Activated CD4-positive, alpha-beta T cell treated with anti-CD3 and anti-CD28 coated beads, Interleukin-2, amount 50 U/mL, for 4 hours (primary cell): ENCODE data around the gene FSTL3.
"Not testable (repeated sequence)": the region's sequence is repeated elsewhere in the genome, so short reads cannot be mapped to it uniquely, and the experiment has no call there.

Experiments
- DNase-seq, 2 experiments: peaks; one replicate each; pipeline ENCODE4 v3.0.0-alpha.2; 2020

Gene FSTL3

DNA sequence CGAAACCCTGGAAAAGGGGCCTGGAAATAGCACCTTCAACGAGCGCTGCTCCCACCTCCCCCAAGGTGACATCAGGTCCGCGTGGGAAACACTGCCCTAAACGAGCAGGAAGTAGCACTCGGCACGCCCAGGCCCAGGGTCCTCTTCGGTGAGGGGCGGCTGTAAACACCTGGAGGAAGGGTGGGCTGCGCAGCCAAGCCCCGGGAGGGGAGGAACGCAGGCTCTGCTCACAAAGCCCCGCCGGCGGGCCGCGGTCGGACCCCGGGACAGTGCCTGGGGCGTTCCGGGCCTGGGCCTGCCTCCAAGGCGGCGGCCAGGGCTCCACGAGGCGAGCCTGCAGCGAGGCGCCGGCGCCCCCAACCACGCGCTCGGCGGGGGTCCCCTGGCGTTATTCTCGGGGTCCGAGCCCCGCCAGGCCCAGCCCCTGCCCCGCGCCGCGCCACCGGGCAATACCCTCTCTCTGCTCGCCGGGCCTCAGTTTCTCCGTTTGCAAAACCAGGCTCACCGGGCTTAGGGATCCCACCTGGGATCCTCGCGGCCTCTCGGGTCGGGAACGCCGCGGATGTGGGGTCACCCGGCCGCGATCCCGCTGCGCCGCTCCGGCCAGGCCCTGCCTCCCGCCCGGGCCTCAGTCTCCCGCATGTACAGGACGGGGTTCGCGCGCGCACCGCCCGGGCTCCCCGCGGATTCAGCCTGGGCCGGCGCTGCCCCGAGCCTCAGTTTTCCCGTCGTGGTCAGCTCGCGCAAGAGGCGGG is 13.8 kb upstream of the FSTL3 start:
- peak; percentile 70 to 71 for DNase-seq

DNA sequence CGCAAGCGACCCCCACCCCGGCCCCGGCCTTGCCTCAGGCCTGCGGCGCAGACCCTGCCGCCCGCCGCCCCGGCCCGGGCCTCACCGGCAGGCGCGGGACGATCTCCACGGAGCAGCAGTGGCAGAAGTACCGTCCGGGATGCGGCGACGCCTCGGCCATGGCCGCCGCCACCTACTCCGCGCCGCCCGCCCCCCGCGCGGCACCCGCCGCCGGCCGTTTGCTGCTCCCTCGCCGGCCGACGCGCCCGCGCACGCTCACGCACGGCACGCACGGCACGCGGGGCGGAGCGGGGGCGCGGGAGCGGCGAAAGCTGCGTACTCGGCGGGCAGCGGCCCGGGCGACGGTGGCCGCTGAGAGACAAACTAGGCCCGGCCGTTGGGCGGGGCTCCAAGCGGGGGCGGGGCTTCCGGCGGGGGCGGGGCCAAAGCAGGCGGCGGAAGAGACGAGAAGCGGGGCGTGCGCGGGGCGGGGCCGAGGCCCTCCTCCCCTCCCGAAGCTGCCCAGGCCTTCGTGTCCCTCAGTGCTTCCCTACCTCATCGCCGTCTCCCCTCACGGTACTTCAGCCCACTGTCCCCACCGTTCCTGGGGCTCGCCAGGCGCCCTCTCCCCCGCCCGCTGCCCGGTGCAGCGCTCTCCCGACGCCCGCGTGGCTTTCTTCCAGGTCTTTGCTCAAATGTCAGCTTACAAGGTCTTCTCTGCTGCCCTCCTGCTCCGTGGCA is 13.1 kb upstream of the FSTL3 start, which contains the start of gene RNF126:
RNF126 (minus strand) TSS at position 253 of the 720 bp plus-strand sequence; CDS start at position 160, 93 bp downstream.
- DNase-seq, result peak; percentile 96

GRCh38 chr19:663682-664117 is 12.5 kb upstream of the FSTL3 start:
- DNase-seq, result no peak

DNA sequence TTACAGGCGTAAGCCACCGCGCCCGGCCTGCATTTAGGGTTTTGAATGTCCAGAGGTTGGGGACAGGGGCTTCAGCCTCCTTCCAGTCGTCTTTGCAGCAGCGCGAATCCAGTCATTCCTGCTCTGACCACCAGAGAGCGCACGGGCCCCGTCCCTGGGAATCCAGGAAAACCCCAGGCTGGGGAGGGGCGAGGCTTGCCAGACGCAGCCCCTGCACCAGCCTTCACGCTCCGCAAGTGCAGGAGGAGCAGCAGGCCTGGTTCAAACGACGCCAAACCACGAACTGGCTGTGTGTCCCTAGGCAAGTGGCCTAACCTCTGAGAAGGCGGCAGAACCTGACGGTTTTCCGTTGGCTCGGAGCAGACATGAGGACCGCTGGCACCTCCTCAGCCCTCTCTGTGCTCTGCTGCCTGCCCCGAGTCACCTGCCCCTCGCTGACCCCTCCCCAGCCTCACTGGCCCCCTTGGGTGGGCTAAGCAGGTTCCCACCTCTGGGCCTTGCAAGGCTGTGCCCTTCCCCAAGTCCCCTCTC is 11.2 kb upstream of the FSTL3 start:
- peak; percentile 80 to 83 for DNase-seq

GRCh38 chr19:666985-667573 is 9.1 kb upstream of the FSTL3 start:
- DNase-seq, result not testable (repeated sequence)

- DNase-seq, result not testable (repeated sequence)
Observed at GRCh38 chr19:668675-669434, 7.3 kb upstream of the FSTL3 start.

DNA sequence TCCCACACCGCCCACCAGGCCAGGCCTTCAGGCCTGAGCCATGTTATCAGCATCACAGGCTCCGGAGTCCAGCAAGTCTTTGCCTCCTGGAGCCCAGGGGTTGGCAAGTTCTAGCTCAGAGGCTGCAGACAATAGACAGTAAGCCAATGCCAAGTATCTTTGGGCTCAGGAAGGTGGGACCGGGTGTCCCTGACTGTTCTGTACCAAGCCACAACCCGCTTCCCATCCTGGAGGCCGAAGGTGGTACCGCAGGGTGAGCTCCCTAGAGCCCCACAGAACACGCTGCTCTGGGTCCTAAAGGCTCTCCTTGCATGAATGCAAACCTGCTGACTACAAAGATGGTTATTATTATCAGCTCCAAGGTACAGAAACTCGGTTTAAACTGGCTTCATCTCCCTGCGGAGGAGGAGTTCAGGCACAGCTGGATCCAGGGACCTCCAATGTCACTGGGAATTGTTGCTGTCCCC is 5.5 kb upstream of the FSTL3 start:
- no peak for DNase-seq

DNA sequence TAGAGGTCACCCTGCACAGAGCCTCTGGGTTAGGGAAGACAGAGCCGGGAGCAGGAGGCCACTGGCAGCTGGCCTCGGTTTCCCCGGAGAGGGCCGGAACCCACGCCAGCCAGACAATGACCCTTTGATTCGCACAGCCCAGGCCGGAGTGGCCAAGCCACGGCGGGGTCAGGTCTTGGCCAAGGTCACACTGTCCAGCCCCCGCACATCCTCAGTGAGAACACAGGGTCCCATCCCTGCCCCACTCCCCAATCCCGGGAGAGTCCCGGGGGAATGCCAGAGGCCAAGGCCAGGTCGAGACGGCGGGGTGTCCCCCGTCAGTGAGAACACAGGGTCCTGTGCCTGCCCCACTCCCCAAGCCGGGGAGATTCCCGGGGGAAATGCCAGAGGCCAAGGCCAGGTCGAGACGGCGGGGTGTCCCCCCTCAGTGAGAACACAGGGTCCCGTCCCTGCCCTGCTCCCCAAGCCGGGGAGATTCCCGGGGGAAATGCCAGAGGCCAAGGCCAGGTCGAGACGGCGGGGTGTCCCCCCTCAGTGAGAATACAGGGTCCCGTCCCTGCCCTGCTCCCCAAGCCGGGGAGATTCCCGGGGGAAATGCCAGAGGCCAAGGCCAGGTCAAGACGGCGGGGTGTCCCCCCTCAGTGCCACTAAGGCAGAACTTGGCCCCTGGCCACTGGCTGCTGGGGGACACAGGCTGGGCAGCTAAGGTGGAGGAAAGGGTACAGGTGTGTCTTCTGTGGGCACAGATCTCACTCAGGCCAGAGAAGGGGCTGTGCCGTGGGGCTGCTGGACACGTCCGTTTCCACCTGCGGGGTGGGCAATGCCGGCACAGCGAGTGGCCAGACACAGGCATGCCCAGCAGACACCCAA is 1.7 kb upstream of the FSTL3 start:
- no peak for DNase-seq

DNA sequence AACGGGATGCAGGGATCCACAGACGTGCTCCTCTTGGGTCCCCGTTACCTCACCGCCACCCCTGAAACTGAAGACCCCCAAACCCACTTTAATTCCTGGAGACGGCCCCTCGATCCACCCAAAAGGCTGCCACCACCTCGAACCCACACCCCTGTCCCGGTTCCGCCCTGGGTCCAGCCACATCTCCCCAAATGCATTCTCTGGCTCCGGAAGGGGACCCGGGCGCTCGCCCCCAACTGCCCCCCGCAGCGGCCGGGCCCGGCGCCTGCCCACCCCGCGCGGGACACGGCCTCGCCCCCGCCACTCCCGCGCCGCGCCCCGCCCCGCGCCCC is 219 bp upstream of the FSTL3 start:
- DNase-seq, result no peak

GRCh38 chr19:677201-677600 is 1.0 kb downstream of the FSTL3 start:
- DNase-seq, result no peak

GRCh38 chr19:677601-678436 is 1.6 kb downstream of the FSTL3 start:
- DNase-seq, result no peak

DNA sequence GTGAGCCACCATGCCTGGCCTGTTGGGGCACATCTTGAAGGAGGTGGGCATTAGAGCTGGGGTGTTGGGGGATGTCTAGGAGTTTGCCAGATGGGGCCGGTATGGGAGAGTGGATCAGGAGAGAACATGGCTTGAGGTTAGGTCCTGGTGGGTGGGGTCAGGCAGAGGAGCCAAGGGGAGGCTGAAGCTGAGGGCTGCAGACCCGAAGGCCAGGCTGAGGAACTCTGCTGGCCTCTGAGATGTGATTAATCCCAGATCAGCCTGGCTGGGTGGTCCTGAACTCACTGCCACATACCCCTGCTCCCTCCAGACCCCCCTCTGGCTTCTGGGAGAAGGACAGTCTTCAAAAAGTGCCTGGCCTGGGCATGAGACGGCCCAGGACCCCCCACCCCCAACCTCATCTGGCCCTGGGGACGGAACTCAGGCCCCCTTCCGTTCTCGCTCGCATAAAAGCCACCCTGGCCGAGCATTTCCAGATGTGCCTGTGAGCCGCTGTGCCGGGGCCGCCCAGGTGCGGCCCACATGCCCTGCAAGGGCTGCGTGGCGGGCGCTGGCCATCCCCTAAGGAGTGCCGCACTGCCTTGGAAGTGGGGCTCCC is 2.7 kb downstream of the FSTL3 start:
- DNase-seq, result no peak

DNA sequence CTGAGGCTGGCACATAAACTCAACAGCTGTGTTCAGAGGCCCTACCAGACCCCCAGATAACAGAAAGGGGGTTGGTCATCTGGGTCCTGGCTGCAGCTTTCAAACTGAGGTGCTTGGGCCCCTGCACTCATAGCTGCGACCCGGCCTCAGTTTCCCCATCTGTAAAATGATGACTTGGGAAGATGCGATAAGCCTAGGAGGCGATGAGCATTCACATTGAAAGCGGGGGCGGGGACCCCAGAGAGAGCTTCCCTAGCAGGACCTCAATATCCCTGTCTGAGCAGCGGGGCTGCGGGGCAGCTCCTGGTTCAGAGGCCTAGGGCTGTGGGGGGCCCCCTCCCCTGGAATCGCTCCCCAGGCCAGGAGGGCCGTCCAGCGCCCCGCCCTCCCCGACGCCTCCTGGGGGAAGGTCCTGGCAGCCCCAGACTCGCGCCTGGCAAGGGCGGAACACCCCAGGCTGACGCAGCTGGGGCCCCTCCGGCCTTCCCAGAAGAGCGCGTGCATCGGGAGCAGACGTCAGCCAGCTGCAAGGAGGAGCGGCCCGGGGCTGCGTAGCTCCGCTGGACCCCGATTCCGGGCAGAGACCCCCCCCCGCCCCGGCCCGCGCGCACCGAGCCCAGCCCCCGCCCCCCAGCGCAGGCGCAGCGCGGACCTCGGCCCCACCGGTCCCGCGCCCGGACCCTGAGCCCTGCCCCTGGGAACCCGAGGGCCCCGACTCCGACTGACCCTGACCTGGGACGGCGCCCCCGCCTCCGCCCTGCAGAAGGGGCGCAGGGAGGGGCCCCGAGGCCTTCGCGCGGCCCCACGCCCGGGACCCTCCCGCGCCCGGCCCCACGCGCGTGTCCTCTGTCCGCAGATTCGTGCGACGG is 3.5 kb downstream of the FSTL3 start:
- peak in 1 of 2 experiments; percentile 4 for DNase-seq

- DNase-seq, result peak; percentile 100
Observed at GRCh38 chr19:680287-681028, 4.3 kb downstream of the FSTL3 start.

- peak in 1 of 2 experiments; percentile 14 for DNase-seq
Observed at GRCh38 chr19:681029-682019, 5.1 kb downstream of the FSTL3 start.

DNA sequence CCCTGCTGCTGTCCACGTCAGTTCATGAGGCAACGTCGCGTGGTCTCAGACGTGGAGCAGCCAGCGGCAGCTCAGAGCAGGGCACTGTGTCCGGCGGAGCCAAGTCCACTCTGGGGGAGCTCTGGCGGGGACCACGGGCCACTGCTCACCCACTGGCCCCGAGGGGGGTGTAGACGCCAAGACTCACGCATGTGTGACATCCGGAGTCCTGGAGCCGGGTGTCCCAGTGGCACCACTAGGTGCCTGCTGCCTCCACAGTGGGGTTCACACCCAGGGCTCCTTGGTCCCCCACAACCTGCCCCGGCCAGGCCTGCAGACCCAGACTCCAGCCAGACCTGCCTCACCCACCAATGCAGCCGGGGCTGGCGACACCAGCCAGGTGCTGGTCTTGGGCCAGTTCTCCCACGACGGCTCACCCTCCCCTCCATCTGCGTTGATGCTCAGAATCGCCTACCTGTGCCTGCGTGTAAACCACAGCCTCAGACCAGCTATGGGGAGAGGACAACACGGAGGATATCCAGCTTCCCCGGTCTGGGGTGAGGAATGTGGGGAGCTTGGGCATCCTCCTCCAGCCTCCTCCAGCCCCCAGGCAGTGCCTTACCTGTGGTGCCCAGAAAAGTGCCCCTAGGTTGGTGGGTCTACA is 6.6 kb downstream of the FSTL3 start:
- no peak for DNase-seq

DNA sequence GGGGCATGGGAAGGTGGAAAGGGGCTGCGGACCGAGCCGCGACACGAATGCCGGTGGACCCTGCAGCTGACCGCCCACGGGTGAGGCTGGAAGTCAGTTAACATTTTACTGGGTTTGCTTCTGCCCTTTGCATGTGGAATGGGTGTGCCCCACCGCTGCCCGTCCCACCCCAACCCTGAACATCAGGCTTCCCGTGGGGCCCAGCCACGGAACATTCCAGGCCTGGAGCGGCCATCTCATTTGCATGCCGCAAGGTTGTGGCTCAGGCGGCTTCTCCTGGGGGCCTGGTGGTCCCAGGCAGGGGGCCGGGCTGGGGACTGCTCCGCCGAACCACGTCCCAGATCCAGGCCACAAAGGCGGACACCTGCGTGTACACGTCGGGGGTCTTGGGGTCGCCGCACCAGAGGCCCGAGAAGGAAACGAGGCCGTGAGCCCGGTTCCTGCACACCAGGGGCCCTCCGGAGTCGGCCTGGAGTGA is 9.3 kb downstream of the FSTL3 start:
- DNase-seq, result no peak
